RWPE1 (cell line): ENCODE data around the gene POLR1B.
"Not testable (repeated sequence)": the region's sequence is repeated elsewhere in the genome, so short reads cannot be mapped to it uniquely, and the experiment has no call there.

ENCODE experiments used
- CTCF ChIA-PET: fragments of 350-600 bp; sonication (Branson Sonifier 250); formaldehyde crosslinking; extraction: SDS; loops from one replicate; lab custom pipeline; 2021; lab: Yijun Ruan, JAX
- POLR2A ChIA-PET: fragments of 400-600 bp; formaldehyde crosslinking; extraction: SDS; loops from one replicate; lab custom pipeline; 2020; ENCODE audit warnings: antibody characterized with exemption; ENCODE audit not compliant: low non-redundant PET; lab: Yijun Ruan, JAX
- DNase-seq: peaks from one replicate; pipeline ENCODE4 v3.0.0; 2012; ENCODE audit warnings: low spot score
- H3K27ac ChIP-seq: fragments of 450-650 bp; 2 replicates; pipeline ENCODE4 v1.5.1; 2017
- TF ChIP-seq, protein P1 (sequence below): fragments of 450-650 bp; conservative IDR thresholded peaks from 2 replicates; pipeline ENCODE4 v1.5.1; 2017; ENCODE audit warnings: low read depth, mild to moderate bottlenecking

The POLR1B gene

DNA sequence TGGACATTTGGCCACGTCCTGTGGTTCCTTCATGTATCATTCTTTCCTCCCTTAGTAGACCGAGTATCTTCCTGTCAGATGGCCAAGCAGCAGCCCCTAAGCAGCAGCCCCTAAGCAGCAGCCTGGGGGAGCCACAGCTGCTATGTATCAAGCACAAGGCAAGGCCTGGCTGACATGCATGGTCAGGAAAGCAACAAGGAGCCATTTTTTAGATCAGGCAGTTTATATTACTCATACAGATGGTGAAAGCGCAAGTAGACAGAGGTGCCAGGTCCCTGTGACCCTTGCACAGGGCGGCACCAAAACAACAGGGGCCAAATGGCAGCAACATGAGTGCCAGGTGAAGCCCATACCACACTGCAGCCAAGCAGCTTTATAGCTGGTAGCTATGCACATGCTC, 64.3 kb downstream of the POLR1B start:
- TF ChIP-seq, protein P1, sequence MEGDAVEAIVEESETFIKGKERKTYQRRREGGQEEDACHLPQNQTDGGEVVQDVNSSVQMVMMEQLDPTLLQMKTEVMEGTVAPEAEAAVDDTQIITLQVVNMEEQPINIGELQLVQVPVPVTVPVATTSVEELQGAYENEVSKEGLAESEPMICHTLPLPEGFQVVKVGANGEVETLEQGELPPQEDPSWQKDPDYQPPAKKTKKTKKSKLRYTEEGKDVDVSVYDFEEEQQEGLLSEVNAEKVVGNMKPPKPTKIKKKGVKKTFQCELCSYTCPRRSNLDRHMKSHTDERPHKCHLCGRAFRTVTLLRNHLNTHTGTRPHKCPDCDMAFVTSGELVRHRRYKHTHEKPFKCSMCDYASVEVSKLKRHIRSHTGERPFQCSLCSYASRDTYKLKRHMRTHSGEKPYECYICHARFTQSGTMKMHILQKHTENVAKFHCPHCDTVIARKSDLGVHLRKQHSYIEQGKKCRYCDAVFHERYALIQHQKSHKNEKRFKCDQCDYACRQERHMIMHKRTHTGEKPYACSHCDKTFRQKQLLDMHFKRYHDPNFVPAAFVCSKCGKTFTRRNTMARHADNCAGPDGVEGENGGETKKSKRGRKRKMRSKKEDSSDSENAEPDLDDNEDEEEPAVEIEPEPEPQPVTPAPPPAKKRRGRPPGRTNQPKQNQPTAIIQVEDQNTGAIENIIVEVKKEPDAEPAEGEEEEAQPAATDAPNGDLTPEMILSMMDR, result no peak
- H3K27ac ChIP-seq, result no peak overlapping the region
- CTCF ChIA-PET, result no interaction called here
- no peak for DNase-seq
- POLR2A ChIA-PET, result no interaction called here

DNA sequence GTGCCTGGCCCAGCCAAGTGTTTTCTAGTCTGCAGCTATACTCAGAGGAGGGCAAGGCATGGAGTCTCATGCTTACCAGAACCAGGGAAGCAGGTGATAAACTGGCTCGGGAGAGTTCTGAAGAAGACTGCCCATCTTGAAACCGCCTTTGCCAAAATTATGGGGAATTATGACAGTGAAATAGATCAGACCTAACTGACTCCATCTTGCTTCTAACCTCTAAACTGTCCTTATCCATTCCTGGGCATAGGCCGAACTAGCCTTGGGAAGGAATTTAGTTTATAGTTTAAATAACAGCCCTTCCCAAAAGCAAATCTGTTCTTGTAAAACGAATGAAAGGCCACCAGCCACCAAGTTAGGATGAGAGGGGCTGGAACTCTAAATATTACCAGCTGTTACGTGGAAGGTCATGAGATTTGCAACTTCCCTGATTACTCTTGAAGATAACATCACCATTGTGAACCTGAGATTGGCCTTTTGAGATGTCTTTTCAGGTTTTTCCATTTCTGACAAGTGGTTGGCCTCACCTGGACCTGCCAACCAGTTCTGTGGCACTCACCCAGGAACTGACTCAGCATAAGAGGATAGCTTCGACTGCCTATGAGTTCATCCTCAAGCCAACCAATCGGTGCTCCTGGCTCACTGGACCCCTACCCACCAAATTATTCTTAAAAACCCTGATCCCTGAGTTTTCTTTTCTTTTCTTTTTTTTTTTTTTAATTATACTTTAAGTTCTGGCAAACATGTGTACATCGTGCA, 65.6 kb downstream of the POLR1B start:
- no peak overlapping the region for H3K27ac ChIP-seq
- POLR2A ChIA-PET, result no interaction called here
- DNase-seq, result no peak
- CTCF ChIA-PET, result interaction anchor here (0.6 kb wide), 1 partner anchor 136 kb away, joined by 3 read pairs; no protein-coding TSS in a partner anchor
- TF ChIP-seq, protein P1, result no peak

DNA sequence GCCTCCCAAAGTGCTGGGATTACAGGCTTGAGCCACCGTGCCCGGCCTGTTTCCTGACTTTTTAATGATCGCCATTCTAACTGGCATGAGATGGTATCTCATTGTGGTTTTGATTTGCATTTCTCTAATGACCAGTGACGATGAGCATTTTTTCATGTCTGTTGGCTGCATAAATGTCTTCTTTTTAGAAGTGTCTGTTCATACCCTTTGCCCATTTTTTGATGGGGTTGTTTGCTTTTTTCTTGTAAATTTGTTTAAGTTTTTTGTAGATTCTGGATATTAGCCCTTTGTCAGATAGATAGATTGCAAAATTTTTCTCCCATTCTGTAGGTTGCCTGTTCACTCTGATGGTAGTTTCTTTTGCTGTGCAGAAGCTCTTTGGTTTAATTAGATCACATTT, 67.1 kb downstream of the POLR1B start:
- H3K27ac ChIP-seq, POLR2A ChIA-PET, DNase-seq, CTCF ChIA-PET: not testable (repeated sequence)

DNA sequence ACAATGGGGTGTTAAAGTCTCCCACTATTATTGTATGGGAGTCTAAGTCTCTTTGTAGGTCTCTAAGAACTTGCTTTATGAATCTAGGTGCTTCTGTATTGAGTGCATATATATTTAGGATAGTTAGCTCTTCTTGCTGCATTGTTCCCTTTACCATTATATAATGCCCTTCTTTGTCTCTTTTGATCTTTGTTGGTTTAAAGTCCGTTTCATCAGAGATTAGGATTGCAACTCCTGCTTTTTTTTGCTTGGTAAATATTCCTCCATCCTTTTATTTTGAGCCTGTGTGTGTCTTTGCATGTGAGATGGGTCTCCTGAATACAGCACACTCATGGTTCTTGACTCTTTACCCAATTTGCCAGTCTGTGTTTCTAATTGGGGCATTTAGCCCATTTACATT, 70.0 kb downstream of the POLR1B start:
- H3K27ac ChIP-seq, DNase-seq, POLR2A ChIA-PET: not testable (repeated sequence)
- CTCF ChIA-PET, result interaction anchor here (0.6 kb wide), 1 partner anchor 34 kb away, joined by 3 read pairs; no protein-coding TSS in a partner anchor

DNA sequence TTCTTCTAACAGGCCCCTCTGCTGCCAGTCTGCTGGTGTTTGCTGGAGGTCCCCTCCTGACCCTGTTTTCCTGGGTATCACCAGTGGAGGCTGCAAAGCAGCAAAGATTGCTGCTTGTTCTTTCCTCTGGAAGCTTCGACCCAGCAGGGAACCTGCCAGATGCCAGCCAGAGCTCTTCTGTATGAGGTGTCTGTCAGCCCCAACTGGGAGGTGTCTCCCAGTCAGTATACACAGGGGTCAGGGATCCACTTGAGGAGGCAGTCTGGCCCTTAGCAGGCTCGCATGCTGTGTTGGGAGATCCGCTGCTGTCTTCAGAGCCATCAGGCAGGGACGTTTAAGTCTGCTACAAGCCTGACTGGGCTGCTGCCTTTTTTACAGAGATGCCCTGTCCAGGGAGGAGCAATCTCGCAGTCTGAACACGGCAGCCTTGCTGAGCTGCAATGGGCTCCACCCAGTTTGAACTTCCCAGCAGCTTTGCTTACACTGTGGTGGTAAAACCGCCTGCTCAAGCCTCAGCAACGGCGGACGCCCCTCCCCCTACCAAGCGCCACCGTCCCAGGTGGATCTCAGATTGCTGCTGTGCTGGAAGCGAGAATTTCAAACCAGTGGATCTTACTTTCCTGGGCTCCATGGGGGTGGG, 72.1 kb downstream of the POLR1B start:
- H3K27ac ChIP-seq, result no peak overlapping the region
- CTCF ChIA-PET, result interaction anchor here (0.6 kb wide), 1 partner anchor 47 kb away, joined by 4 read pairs; no protein-coding TSS in a partner anchor
- TF ChIP-seq, protein P1, result no peak
- POLR2A ChIA-PET, result no interaction called here
- DNase-seq, result no peak

DNA sequence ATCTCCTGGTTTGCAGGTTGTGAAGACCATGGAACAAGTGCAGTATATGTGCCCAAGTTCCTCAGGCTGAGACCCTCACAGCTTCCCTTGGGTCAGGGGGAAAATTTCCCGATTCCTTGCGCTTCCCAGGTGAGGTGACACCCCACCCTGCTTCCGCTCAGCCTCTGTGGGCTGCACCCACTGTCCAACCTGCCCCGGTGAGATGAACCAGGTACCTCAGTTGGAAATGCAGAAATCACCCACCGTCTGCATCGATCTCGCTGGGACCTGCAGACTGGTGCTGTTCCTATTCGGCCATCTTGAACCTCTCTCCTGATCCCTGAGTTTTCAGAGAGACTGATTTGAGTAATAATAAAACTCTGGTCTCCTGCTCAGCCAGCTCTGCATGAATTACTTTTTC, 72.8 kb downstream of the POLR1B start:
- TF ChIP-seq, protein P1, result no peak
- no peak overlapping the region for H3K27ac ChIP-seq
- ChIA-PET POLR2A (no interaction called here), CTCF (interaction anchor here (0.6 kb wide), 1 partner anchor 46 kb away, joined by 4 read pairs; no protein-coding TSS in a partner anchor)
- DNase-seq, result no peak

DNA sequence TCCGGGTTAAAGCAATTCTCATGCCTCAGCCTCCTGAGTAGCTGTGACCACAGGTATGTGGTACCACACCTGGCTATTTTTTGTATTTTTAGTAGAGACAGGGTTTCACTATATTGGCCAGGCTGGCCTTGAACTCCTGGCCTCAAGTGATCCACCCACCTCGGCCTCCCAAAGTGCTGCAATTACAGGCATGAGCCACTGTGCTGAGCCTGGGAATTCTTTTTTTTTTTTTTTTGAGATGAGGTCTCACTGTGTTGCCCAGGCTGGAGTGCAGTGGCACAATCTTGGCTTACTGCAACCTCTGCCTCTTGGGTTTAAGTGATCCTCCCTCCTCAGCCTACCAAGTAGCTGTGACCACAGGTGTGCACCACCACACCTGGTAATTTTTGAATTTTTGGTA, 73.5 kb downstream of the POLR1B start:
- H3K27ac ChIP-seq, DNase-seq, POLR2A ChIA-PET: not testable (repeated sequence)
- CTCF ChIA-PET, result interaction anchor here (0.6 to 0.7 kb wide), 2 partner anchors 32 to 106 kb away, joined by 4 to 7 read pairs; no protein-coding TSS in a partner anchor

DNA sequence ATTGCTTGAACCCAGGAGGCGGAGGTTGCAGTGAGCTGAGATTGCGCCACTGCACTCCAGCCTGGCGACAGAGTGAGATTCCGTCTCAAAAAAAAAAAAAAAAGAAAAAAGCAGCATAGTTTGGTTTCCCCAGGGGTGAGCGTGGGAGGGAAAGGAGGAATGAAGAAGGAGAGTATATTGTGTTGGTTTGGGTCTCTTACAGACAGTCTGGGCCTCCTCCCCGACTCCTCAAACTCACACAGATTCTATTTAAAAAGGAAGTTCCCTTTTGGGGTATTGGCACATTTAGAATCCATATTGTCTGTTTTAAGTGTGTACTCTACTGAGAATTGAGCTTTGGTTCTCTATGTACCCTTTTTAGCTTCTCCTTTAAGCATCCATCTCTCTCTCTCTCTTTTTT, 76.1 kb downstream of the POLR1B start:
- H3K27ac ChIP-seq, result no peak overlapping the region
- TF ChIP-seq, protein P1, result no peak
- POLR2A ChIA-PET, result no interaction called here
- CTCF ChIA-PET, result interaction anchor here (0.6 kb wide), 2 partner anchors 9 to 45 kb away, joined by 4 to 5 read pairs; no protein-coding TSS in a partner anchor
- DNase-seq, result no peak
